Inflammatory macrophage (primary cell): ENCODE results near the gene FSCB.
"Not testable (repeated sequence)": the region's sequence is repeated elsewhere in the genome, so short reads cannot be mapped to it uniquely, and the experiment has no call there.

Experiments used
- DNase-seq, 2 donors: peaks; one replicate each; pipeline ENCODE4 v3.0.0-alpha.2; 2020 to 2022
- total RNA-seq, 18 experiments: gene quantifications; one replicate each; lab custom pipeline; 2026; ENCODE audit warnings: mixed read lengths in 6 of 18, inconsistent platforms in 2 of 18; lab: John Stamatoyannopoulos, UW

The FSCB gene
- 0 to 0.05 (median 0) reads per million in 18 experiments for total RNA-seq

- DNase-seq = no peak
Observed at GRCh38 chr14:44507183-44507582, at the start of gene FSCB. Gene FSCB (minus strand): TSS chr14:44507283. CDS start chr14:44506987, 296 bp downstream.

- no peak for DNase-seq
Observed at GRCh38 chr14:44531658-44532057, 24.6 kb upstream of the FSCB start.

DNA sequence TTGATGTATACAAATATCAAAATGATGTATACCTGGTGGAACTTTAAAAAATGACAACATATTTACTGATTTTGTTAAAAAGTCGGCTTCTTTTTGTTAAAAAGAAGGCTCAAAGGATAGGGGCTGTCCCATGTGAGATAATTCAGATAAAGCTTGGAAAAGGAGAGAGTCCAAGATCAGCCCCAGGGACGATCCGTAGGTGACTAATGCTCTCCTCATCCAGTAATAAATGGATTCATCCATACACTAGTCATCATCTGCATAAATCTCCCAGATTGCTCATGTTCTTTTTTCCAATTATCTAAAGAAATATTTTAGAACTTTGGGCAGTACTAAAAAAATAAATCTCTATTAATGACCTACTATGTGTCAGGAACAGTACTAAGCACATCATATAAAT is 23.4 kb upstream of the FSCB start:
- no peak for DNase-seq

GRCh38 chr14:44529026-44529425 is 21.9 kb upstream of the FSCB start:
- no peak for DNase-seq

DNA sequence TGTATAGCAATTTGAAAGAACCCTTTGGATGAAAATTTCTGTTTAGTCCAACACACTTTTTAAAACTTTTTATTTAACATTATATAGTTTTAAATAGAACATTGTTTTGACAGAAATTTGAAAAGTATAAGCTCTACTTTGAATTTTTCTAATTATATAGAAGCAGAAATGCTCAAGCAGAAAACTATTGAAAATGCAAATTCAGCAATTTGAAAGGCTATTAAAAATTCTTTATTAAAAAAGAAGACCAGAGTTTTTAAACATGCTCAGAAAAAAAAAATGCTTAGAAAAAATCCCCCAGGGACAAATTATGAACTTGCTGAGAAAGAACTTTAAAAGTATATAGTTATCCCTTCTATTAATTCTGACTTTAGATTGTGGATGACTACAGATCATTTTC is 21.1 kb upstream of the FSCB start:
- DNase-seq = no peak

DNA sequence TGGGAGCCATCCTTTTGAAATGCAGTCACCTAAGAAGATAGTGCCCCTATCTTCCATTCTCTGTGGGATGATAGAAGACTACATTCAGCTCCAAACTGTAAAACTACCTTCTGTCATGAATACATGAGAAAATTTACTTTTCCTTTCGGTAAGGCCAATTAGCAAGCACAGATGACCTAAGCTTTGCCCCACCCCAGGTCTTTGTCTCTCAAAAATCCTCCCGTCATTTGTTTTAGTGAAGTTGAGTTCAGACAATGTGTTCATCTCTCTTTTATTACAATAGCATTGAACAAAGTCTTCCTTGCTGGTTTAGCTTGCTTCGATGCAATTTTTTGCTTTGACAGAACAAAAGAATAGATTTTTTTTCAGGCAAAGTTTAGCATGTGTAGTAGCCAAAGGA is 18.2 kb upstream of the FSCB start:
- no peak for DNase-seq

DNA sequence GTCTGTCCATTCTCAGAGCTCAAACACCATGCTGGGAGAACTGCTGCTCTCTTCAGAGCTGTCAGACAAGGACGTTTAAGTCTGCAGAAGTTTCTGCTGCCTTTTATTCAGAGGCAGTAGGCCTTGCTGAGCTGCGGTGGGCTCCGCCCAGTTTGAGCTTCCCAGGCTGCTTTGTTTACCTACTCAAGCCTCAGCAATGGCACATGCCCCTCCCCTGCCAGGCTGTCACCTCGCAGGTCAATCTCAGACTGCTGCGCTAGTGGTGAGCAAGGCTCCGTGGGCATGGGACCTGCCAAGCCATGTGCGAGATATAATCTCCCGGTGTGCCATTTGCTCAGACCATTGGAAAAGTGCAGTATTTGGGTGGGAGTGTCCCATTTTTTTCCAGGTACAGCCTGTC is 8.6 kb upstream of the FSCB start:
- DNase-seq = not testable (repeated sequence)

DNA sequence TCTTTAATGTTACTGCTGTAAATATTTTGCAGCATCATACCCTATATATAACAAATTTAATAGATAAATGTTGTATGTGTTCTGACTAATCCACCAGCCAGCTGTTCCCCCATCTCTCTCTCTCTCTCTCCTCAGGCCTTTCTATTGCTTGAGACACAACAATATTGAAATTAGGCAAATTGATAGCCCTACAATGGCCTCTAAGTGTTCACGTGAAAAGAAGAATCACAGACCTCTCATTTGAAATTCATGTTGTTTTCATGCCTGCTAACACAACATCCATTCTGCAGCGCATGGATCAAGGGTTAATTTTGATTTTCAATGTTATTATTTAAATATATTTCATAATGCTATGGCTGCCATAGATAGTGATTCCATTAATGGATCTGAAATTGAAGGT is 1.8 kb upstream of the FSCB start:
- DNase-seq = no peak

- no peak for DNase-seq
Observed at GRCh38 chr14:44505588-44505987, 1.5 kb downstream of the FSCB start.

DNA sequence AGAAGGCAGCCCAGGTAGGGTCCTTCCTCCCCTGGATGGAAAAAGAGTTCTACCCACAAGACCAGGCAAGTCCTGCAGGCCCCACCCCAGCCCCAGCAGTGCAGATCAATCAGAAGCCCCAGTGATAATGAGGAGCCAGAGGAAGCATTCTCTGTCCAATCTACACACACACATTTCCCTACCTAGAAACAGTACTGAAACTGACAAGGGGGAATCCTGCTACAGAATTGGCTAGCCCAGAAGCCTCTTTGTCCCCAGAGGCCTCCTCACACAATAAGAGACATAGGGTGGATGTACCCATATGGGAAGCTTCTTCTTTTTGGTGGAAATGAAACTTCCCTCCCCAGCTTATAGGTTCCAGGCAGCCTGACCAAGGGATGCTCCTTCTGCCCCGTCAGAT is 9.9 kb downstream of the FSCB start:
- DNase-seq = no peak

DNA sequence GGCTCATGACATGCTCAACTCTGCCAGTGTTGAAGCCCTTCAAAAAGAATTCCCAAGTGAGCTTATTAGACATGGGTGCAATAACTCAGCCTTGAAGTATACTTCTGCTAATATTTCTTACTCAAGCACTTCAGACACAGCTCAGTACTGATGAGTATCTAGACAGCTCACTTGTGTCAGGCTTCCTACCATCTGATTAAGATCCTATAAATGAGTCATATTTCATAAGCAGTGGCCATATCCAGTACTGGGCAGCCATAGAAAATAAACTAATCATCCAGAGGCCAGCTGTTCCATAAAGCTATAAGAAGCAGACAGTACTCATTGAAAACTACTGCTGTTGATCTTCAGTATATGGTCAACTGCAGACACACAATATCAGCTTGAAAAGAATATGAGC is 12.9 kb downstream of the FSCB start:
- no peak for DNase-seq

DNA sequence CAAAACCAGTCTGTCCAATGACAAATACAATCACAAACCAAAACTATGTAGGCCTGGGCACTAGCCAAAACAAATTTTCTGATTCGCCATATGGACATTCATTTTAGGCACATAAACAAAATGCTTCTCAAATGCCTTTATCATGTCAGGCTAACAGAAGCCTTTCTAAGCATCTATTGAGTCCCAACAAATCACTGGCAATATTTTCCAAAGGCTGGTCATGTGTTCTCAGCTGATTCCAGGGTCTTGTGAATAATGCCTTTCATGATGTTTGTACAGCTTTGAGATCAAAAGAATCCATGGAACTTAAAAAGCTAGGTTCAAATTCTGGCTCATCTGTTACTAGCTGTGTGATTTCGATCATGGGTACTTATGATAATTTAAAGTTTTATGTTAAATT is 16.1 kb downstream of the FSCB start:
- no peak for DNase-seq

DNA sequence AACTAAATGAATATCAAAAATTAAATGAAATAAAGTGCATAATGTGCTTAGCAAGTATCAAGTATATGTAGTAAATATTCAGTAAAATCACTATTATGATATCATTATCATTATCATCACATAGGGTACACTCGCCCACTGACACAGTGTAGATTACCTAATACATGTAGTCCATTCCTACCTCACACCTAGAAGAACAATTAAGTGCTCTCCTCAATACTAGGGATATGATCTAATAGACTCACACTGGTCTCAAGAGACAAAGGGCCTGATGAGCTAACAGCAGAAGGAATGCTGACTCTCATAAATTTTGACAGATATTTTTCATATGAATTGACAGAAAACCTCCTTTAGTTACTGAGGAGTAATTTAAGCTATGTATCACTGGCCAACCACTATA is 29.1 kb downstream of the FSCB start:
- DNase-seq = no peak

GRCh38 chr14:44468771-44469170 is 38.3 kb downstream of the FSCB start:
- no peak for DNase-seq

DNA sequence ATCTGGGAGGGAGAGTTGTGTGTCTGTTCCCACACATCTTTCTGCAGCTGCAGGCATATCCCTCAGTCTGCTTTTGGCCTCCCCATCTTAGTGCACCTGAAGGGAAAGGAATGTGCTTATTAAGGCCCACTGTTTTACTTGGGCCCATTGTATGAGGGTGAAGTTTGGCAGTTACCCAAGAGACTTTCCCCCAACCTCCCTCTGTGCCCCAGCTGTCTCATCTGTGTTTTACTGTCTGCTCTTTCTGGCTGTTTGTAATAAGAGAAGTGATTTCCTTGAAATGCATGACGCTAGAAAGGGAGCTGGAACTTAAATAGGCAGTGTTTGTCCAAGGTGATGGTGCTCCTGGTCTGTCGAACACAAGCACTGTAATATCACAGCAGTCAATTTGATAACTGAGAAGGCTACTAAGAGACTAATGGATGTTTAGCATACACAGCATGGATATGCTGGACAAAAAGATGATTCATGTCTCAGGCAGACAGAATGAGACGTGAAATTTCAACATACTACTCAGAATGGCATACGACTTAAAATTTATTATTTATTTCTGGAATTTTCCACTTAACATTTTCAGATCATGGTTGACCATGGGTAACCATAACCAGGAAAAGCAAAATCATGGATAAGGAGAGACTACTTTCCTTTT is 43.6 kb downstream of the FSCB start:
- no peak for DNase-seq

DNA sequence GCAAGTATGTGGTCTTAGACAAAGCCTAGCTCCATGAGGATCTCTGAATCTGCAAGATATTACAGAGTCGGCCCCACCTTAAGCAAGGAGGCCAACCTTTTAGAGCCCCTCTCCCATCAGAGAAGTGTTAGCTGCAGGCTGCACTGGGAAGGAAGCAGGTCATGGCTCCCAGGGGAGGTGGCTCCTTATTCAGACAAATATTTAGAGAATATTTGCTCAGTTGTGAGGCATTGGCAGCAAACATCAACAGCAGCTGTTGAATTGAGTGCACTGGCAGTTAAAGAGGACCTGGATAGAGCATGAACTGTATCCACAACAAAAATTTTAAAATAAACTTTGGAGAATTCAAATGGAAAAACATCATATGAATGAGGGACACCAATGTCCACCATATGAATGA is 44.7 kb downstream of the FSCB start:
- no peak for DNase-seq

DNA sequence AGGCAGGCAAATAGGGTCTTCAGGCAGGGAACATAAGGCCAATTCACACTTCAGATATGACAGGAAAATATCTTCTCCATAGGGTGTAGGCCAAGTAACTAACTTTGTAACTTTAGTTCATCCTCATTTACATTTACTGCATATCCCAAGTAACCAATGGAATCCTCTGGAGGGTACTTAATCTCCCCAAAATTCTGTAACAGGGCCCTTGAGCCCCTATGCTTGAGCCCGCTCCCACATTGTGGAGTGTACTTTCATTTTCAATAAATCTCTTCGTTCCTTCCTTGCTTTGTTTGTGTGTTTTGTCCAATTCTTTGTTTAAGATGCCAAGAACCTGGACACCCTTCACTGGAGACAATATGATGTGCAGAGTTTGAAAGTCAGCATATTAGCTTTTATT is 45.3 kb downstream of the FSCB start:
- DNase-seq = no peak
